ELR (cell line): Measurements from ENCODE around the gene SPACDR.

Experiments used
- DNase-seq: peaks from one replicate; pipeline ENCODE4 v3.0.0-alpha.2; 2015; ENCODE audit warnings: low read depth

The SPACDR gene

DNA sequence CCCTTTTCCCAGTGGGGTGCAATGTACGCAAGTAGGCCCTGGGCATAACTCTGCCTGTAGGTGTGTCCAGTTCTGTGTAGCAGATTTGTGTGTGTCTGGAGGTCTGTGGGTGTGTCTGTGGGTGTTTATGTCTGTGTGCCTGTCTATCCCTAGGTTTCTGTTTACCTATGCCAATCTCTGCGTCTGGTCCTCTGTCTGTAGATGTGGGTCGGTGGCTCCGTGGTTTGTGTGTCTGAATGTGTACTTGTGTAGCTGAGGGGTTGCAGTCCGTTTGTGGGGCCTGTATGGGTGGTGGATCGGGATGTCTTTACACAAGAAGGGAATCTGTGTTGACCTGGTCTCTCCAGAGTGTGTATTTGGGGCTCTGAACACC is 20.6 kb upstream of the SPACDR start:
- DNase-seq = no peak

DNA sequence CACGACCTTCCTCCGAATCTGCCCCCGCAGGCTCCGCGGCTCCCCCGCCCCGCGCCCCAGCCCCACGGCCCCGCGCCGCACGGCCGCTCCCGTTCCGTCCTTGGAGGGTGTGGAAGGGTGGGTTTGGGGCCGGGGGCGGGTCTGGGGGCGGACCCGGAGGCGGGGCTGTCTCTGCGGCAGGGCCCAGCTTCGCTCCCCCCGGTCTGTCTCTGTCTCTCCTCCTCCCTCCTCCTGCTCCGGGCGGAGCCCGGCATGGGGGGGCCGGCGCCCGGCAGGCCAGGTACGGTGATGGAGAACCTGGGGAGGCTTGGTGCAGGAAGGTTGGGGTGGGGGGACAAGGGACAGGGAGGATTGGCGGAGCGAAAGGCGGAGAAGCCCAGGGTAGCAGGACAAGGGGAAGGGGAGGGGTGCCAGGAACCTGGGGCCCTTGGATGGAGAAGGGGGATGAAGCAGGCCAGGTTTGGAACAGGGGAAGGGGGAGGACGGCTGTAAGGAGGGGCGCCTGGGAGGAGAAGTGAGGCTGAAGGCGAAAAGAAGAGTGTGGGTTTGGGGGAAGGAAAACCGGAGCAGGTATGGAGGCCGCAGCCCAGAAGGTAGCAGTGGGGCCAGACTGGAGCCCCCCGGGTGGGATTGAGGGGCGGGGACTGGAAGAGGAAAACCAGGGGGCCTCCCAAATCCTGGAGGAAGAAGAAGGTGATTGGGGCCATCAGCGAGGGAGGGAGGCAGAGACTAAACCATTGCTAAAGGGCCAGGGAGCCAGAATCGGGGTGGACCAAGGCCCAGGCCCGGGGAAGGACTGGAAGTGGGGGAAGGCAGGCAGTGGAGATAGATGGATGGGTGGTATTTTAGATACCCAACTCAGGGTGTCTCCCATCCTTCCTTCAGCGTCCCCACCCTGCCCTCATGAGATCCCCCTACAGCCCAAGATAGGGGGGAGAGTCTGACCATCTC is 19.9 kb upstream of the SPACDR start, which contains the start of gene NYAP1:
Gene NYAP1 (plus strand): TSS at position 206 of the 951 bp plus-strand sequence. CDS start 1,385 bp downstream, outside the sequence.
- peak; percentile 52 for DNase-seq

DNA sequence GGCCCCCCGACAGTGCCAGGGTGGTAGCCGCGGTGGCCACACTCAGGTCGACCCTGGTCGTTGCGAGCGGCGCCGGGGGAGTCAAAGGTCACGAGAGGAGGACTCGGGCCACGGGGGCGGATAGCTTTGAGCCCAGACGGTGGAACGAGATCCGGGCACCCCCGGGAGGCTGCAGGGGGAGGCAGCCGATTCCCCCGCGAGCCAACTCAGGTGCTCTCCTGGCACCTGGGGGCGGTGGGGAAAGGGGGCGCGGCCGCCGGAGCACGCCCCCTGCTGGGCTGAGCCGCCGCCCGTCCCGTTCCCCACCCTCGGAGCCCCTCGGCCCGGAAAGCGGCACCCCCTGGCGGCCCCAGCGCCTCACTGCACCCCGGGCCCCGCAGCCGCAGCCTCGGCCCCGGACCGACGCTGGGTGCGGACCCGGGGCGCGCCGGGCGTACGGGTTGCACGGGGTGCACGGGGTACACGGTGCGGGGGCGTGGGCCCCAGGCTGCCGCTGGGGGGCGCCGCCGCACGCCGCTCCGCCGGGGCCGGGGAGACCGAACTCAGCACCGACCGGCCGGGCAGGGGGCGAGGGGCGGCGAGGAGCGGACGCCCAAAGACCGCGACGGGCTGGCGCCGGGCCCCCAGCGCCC is 19.1 kb upstream of the SPACDR start:
- peak; percentile 60 for DNase-seq

DNA sequence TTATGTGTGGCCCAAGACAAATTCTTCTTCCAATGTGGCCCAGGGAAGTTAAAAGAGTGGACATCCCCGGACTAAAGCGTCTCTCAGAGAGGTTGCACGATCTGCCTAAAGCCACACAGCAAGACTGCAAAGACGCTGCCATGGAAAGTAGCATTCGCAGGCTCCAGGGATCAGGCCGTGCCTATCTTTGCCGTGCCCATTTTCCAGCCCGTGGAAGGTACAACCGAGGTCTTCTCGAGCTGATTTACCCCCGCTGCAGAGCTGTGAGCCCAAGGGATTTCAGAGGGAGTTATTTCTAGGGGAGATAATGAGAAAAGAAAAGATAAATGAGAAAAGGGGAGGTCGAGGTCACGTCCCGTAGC is 18.6 kb upstream of the SPACDR start:
- no peak for DNase-seq

DNA sequence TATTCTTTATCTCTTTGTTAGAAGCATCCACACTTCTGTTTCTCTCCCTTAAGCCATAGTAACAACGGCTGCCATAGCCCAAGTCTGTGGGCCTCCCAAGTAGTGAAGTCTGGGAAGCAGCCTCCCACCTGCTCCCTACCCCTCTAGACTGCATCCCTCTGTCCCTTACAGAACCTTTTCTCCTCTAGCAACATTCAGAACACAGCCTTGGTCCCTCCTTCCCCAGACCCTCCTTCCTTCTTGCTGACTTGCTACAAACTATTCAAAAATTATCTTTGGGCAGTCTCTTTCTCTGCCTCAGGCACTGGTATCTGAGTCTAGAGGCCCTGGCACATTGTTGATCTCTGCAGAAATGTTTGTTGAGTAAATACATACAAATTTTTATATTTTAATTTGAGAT is 17.4 kb upstream of the SPACDR start:
- DNase-seq = no peak

DNA sequence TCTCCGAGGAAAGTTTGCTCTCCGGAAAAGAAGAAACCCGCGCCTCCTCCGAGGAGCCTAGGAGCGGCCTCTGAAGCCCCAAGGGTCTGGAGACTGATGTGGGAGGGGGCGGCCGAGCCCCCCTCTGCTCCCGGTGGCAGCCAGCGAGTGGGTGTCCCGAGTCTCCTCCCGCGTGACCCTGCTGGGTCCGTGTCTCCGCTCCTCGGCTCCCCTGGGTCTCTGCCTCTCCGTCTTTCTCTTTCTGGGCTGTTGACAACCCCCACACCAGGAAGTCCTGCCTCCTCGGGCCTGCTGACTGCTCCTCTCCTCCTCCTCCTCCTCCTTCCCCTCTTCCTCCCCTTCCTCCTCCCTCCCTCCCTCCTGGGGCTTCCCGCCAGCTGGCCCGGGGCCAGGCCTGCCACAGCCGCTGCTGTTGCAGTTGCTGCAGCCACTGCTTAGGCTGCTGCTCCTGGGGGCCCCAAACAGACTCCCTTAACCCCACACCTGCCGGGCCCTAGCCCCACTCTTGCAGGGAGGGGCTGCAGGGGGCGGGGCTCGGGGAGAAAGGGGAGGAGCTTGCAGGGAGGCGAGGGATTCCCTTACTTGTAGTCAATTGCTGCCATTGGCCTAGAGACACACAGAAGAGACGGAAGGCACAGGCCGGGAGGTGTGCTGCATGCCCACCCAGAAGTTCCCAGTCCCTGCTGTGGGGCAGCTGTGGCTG is 15.0 kb upstream of the SPACDR start, which contains the start of gene TSC22D4:
Gene TSC22D4 (minus strand): TSS at position 257 of the 703 bp plus-strand sequence. CDS start 1,176 bp downstream, outside the sequence.
- peak; percentile 90 for DNase-seq

DNA sequence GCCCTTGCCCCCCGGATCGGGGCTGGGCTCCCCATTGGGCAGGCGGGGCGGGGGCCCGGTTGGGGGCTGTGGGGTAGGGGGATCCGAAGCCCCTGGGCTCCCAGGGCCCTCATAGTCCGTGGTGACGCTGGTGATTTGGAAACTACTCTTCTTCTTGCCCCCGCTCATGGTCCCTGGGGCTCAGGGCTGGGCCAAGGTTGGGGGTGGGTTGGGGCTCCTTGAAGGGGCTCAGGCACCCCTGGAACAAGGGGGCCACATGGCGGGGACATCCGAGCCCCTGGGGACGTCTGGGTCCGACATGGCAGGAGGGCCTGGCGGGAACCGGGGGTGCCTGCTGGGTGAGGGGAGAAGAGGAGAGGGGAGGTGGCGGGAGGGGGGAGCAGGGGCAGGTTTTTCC is 13.8 kb upstream of the SPACDR start:
- no peak for DNase-seq

DNA sequence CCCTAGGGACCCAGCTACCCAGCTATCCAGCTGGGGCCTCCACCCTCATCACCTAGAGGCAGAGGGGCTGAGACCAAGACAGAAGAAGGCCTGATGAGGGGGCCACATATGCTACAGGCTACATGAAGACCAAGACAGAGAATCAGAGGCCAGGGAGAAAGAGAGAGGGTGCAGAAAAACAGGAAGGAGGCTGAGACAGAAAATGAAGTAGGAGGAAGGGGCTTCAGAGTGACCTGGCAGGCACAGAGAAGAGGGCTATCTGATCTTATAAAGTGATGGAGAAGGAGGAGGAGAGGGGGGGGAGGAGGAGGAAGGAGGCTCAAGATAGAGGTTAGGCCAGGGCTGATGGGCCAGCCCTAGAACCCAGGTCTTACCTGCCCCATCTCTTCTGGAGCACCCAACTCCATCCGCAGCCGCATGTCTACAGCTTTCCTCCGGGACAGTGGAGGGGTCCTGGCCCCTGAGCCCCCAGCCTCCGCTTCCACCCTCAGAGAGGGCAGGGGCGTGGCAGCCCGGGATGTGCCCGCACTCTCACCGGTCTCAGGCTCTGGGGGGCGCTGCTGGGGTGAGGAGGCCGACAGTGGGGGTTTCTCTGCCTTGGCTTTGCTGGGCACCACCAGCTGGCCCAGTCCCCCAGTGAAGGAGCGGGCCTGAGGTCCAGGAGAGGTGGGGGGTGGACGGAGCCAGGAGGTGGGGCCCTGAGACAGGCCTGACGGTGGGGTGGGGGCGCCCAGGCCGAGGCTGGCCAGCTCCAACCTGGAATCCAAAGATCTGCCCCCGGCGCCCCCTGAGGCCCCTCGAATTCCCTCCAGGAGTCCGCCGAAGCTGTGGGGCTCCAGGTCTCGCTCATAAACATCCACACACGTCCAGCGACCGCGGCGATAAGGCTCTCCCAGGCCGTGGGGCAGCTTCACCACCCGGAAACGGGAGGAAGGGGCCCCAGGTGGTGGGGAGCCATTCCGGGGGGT is 13.1 kb upstream of the SPACDR start:
- peak; percentile 43 for DNase-seq

DNA sequence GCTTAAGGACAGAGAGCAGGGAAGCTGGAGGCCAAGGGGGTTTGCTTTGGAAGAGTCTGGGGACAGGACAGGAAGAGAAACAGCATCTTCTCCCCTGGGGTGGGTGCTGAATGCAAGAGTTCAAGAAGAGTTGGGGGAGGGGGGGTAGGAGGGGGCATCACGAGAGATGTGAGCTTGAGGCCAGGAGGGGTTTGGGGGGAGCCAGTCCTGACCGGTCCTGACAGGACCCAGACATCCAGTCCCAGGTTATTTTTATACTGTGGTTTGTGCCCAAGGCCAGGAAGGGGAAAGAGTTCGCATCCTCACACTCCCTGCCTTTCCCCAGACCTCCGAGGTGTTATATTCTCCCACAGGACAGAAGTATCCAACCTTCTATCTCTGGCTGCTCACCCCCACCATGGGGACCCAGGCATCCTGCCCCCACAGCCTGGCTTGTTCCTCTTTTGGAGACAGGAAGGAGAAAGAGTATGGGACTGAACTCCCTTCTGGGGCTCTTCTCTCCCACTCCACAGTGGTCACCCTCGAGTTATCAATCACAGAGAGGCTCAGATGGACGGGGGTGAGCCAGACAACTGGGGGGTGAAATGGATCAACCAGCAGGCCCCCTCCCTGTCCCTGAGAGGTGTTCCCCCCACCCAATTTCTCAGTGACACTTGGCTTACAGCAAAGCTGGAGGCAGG is 12.2 kb upstream of the SPACDR start:
- no peak for DNase-seq

DNA sequence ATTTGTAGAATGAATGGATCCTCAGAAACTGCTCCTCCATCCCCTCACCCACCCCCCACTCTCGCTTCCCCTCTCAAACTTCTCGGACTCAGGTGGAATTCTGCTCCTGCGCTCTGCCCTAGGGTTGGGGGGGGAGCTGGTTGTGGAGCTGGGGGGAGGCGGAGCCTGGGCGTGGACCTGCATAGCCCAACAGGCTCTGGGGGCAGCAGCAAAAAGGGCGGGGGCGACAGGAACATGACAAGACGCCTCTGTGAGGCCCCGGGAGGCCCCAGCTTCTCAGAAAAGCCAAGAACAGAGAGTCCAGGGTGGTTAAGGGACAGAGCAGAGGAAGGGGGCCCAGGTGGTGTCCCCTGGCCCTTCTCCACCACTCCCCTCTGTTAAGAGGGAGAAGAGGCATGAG is 11.5 kb upstream of the SPACDR start:
- DNase-seq = no peak

DNA sequence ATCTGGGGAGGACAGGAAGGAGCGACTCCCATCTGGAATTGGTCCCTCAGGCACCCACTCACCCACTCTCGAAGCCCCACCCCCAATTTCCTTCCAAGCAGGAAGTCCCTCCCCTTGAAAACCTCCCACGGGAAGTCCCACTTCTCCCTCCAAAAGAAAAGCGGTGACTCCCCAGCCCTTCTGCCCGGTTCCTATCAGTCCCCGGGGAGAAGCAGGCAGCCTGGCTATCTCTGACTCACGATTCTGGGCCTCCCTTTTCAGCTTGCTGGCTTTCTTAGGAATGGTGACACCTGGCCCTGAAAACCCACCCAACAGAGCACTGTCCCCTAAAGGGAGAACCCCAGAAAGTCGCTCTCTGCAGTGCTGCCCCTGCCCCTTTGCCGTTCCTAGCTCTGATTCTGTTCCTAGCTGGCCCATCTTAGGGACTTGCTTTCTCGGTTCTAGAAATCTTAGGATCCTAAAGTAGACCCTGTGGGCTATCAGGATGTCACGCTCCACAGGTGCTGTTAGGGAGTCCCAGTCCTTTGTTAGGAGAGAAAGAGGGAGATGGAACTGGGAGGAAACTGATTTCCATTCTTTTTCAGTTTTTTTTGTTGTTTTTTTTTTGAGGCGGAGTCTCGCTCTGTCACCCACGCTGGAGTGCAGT is 8.9 kb upstream of the SPACDR start:
- peak; percentile 28 for DNase-seq

DNA sequence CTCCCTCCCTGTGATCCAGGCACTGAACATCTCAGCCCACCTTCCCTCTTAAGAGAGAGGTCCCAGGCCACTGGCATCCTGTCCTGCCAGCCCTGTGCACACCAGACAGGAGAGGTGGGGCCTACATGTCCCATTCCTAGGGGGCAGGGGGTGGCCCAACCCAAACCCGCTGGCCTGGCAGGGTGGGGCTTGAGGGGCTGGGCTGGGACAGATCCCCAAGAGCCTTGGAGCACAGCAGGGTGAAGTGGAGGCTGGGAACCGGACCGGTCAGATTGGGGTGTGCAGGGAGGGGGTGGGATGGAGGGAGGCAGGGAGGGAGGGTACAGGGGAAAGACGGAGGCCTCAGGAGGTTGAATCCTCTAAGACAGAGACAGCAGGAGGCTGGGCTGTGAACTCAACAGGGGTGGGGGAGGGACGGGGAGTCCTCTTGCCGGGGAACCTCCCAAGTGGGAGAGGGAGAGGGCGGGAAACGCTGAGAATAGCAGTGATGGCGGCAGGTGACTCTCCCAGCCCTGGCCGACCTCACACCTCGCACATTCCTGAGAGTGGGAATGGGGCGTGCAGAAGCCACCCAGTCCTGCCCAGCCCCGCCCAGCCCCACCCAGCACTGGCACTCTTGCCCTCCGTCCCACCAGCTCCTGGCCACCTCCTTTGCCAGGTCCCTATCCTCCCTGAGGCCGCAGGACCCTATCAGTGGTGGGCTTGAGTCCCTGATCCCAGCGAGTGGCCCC is 8.2 kb upstream of the SPACDR start:
- no peak for DNase-seq

DNA sequence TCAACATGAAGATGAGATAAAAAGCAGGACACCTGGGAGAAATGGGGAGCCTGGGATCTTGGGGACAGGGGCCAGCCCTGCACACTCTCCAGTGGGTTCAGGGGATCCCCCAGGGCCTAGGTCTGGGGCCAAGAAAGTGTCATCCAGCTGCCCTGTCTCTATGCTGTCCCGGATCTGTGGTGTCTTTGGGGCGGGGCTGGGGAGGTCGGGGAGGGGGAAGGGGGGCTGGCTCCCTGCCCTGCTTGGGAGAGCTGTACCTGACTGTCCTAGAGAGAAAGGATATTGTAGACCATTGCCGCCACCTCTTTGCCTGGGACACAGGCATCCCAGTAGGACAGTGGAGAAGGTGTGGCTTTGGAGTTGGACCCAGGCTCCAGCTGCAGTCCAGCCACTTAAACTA is 7.0 kb upstream of the SPACDR start:
- DNase-seq = no peak

DNA sequence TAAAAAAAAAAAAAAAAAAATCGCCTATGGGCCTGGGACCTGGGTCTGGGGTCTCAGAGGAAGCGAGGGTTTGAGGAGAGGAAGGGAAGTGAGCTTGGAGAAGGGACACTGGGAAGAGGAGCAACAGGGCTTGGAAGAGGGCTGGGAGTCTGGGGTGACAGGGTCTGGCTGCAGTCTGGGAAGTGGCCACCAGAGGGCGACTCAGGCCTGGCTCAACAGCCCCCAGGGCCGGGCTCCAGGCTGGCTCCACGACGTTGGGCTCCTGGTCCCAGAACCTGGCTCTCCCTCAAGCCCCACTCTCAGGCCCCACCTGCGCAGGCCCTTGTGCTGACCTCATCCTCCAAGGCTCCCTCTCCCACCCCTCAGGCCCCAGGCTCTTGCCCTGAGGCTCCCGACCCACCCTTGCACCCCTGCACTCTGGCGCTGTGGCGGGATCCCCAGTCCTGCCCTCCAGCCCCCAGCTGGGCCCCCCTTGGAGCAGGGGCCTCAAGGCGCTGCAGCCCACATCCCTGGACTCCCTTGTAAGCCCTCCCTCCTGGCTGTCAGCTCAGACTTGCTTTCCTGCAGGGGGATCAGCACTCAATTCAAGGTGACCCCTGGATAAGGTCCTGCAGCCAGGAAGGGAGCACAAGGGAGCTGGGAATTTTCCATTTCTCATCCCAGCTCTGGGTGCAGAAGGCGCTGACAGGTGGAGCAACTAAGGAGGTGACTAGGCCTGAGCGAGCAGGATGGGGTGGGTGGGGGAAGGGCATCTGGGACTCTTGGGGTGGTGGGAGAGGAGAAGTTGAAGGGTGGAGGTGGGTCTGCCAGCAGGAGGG is 5.4 kb upstream of the SPACDR start:
- DNase-seq = peak; percentile 74

DNA sequence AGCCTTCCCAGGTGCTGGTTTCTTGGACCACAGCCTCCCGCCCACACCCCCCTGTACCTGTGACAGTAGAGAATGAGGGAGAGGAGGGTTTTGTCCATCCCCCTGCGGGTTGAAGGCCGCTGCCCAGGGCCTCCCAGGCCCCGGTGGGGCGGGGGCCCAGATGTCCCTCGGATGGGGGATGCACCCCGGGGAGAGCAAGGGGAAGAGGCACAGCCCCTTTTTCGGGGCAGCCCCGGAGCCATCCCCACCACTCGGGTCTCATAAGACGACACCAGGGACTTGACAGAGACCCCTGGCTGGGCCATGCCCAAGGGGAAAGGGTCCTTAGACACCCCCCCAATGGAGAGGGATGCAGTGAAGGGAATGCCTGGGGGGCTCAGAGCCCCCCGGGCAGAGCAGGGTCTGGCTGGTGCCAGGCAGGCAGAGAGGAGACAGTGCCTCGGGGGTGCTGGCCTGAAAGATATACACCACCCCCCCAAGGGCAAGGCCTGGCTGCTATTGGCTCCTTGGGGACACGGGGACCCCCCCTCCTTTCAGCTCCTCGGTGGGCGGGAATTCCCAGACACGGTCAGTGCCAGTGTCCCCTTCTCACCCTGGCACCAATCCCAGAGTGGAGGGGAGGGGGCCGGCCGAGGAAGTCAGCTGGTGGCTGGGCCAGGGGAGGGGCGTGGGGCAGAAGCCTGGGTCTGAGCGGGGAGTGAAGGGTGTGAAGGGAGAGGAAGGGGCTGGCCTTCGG is 3.7 kb upstream of the SPACDR start:
- no peak for DNase-seq

DNA sequence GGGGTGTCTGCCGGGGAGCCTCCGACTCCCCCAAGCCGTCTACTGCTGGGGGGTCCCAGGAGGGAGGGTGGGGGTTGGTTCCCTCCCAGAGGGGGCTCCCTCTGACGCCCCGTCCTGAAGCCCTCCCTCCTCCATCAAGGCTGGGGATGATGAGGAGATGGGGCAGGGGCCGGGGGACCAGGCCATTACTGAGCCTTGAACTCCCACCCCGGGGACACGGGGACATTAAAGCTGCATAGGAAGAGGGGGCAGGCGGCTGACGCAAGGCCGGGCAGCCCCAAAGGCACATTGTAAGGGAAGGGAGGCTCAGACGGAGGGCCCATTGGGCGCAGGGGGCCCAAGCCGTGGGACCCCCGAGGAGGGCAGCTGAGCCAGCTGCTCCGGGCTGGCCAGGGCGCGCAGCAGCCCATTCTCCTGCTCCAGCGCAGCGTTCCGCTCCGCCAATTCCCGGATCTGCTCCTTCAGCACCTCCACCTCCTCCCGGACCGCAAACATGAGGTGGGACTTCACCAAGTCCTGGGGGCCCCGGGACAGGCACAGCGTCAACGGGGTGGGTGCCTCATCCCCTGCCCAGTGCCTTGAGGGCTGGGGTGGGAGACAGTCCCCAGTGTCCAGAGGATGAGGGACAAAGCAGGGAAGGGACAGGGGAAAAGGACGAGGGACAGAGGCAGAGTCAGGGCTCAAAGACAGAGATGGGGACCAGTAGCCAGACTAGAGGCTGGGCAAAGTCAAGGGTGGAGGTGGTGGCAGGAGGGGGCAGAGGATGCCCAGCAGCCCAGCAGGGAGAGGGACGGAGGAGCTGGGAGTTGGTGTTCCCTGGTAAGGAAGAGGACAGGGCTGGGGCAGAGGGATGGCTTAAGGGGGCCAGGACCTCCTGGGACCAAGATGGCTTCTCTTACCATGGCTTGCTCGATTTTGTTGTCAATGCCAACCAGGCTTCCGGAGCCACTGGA is 2.9 kb upstream of the SPACDR start:
- DNase-seq = no peak
